GM23248 (cell line): Measurements from ENCODE around the gene SF3A1.

ENCODE experiments used
- EZH2 ChIP-seq: fragments of 200-600 bp; sonication (generic); IDR thresholded peaks from 2 replicates; pipeline ENCODE4 v1.6.1; 2018; ENCODE audit warnings: antibody characterized with exemption, mild to moderate bottlenecking; ENCODE audit not compliant: insufficient read depth, poor library complexity, severe bottlenecking
- EZH2phosphoT487 ChIP-seq: fragments of 200-600 bp; sonication (generic); IDR thresholded peaks from 2 replicates; pipeline ENCODE4 v1.6.1; 2018; ENCODE audit warnings: antibody characterized with exemption, moderate library complexity, mild to moderate bottlenecking, low read depth; ENCODE audit not compliant: insufficient read depth

DNA sequence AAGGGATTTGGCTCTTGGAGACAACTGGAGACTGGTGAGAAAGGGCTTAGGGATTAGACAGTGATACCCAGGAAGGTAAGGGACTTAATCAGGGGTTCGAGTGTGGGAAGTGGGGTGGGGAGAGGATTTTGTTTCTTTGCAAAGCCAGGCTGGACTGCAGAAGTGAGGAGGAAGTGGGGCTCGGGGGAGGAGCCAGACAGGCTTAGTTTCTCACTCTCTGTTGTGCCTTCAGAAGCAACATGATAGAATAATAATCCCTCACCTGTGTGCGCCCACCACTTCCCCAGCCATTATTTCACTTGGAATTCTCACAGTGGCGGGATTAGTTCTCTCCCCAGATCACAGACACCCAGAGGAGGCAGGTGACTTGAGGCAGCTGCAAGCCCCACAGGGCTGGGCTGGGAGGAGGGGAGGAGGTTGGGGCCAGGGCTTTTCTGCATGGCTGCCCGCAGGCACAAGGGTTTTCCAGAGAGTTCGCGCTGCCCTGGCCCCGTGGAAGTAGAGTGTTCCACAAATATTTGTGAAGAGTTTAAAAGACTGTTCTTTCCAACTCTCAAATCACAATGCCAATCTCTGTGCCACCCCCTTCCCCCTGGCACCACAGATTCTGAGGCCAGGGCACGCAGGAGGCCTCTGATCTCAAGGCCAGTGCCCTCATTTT, 36.1 kb upstream of the SF3A1 start:
- no peak for TF ChIP-seq EZH2
- no peak for TF ChIP-seq EZH2phosphoT487
